K562 (cell line): ENCODE data around the gene DNAH9.

Experiments
- TF ChIP-seq, protein P1 (sequence below): sonication (generic); formaldehyde crosslinking; IDR thresholded peaks from 2 replicates; pipeline ENCODE4 v1.8.1; 2022; ENCODE audit warnings: missing genetic modification reagents
- TF ChIP-seq, protein P2 (sequence below): sonication (generic); formaldehyde crosslinking; IDR thresholded peaks from 2 replicates; pipeline ENCODE4 v1.8.1; 2023; ENCODE audit warnings: mild to moderate bottlenecking, missing genetic modification reagents

DNA sequence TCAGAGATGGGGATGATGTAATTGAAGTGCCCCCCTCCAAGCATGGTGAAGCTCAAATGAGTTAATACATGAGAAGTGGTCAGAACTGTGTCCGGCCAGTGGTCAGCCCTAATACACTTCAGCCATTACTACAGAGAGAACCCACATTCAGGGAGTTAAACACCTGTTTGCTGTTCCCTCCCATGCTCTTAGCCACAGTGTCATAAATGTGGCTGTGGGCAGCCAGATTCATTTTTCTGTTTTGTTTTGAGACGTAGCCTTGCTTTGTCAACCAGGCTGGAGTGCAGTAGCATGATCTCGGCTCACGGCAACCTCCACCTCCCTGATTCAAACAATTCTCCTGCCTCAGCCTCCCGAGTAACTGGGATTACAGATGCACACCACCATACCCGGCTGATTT lies 139.9 kb downstream of the DNAH9 start:
- TF ChIP-seq, protein P1, sequence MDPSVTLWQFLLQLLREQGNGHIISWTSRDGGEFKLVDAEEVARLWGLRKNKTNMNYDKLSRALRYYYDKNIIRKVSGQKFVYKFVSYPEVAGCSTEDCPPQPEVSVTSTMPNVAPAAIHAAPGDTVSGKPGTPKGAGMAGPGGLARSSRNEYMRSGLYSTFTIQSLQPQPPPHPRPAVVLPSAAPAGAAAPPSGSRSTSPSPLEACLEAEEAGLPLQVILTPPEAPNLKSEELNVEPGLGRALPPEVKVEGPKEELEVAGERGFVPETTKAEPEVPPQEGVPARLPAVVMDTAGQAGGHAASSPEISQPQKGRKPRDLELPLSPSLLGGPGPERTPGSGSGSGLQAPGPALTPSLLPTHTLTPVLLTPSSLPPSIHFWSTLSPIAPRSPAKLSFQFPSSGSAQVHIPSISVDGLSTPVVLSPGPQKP (CRISPR knock-in tag) = no peak
- TF ChIP-seq, protein P2, sequence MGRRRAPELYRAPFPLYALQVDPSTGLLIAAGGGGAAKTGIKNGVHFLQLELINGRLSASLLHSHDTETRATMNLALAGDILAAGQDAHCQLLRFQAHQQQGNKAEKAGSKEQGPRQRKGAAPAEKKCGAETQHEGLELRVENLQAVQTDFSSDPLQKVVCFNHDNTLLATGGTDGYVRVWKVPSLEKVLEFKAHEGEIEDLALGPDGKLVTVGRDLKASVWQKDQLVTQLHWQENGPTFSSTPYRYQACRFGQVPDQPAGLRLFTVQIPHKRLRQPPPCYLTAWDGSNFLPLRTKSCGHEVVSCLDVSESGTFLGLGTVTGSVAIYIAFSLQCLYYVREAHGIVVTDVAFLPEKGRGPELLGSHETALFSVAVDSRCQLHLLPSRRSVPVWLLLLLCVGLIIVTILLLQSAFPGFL = no peak
